Kidney (tissue), 22 donors: Measurements from ENCODE around the gene ULBP2. TPM values are rescaled to one million over a fixed set of nuclear protein-coding genes. Genes with fewer than 3 reads are reported as not detected.
A peak's percentile ranks its signal among the peaks of the same experiment; 100 is the strongest.

Source experiments
- DNase-seq, 5 donors: peaks; one replicate each; pipeline ENCODE4 v3.0.0-alpha.2; 2013 to 2020
- FAIRE-seq: peaks from 2 replicates; lab custom pipeline; 2012; peaks lifted over from hg19 to GRCh38; lab: Jason Lieb, UNC
- H3K27ac ChIP-seq, 2 donors: one replicate each; pipeline ENCODE4 v1.7.0; 2013; ENCODE audit warnings: low read depth in 2 of 2, low read length in 2 of 2, inconsistent platforms in 1 of 2
- H3K27me3 ChIP-seq: one replicate; pipeline ENCODE4 v1.7.1; 2013; ENCODE audit warnings: low read length, inconsistent platforms; ENCODE audit not compliant: control insufficient read depth, insufficient read depth
- H3K36me3 ChIP-seq, 3 donors: one replicate each; pipeline versions ENCODE4 v1.7.0 to v1.7.1; 2013; ENCODE audit warnings: low read length in 3 of 3, control low read depth in 1 of 3, inconsistent platforms in 1 of 3; ENCODE audit not compliant: insufficient read depth in 3 of 3, control insufficient read depth in 2 of 3
- H3K4me1 ChIP-seq, 3 donors: one replicate each; pipeline versions ENCODE4 v1.7.0 to v1.7.1; 2013; ENCODE audit warnings: low read length in 3 of 3, inconsistent platforms in 1 of 3, low read depth in 1 of 3; ENCODE audit not compliant: control insufficient read depth in 2 of 3, insufficient read depth in 2 of 3
- H3K4me3 ChIP-seq, 3 donors: one replicate each; pipeline versions ENCODE4 v1.7.0 to v1.8.1; 2013; ENCODE audit warnings: low read length in 3 of 3, control low read depth in 1 of 3, inconsistent platforms in 1 of 3
- H3K9ac ChIP-seq, 3 donors: one replicate each; pipeline versions ENCODE4 v1.7.0 to v1.7.1; 2013; ENCODE audit warnings: low read length in 3 of 3, control low read depth in 1 of 3, inconsistent platforms in 1 of 3
- H3K9me3 ChIP-seq, 3 donors: one replicate each; pipeline versions ENCODE4 v1.7.0 to v1.7.1; 2013; ENCODE audit warnings: low read length in 3 of 3, control low read depth in 1 of 3, inconsistent platforms in 1 of 3; ENCODE audit not compliant: control insufficient read depth in 2 of 3, insufficient read depth in 1 of 3
- intact Hi-C: fragments of 100-400 bp; cut with DNase I; formaldehyde crosslinking; loops from one replicate; pipeline ENCODE4 v1.11.1; 2022
- long read RNA-seq, 10 donors: library from polyadenylated mRNA in 1 of 10; unstranded in 1 of 10; transcript quantifications; one replicate each; pipeline ENCODE4 v2.0.0 and lab custom pipeline, GENCODE V29; 2021 to 2026
- polyA plus RNA-seq: library from polyadenylated mRNA; stranded (reverse); fragments of 350-450 nt; fragmentation: Illumina TruSeq; extraction: RNeasy Lipid Tissue Mini Kit (QIAGEN cat#74804); gene quantifications from one replicate; pipeline ENCODE4 v1.2.3, GENCODE V29; 2014; ENCODE audit warnings: low read depth, low replicate concordance; ENCODE audit not compliant: insufficient read depth
- total RNA-seq: library from RNA; stranded (reverse); fragmentation: NEBNext Ultra II Directional; extraction: Animal tissue kit (Norgen Biotek cat#: 25700); gene quantifications from one replicate; pipeline ENCODE4 v1.2.1, GENCODE V29; 2021
- TF ChIP-seq, protein P1 (sequence below): IDR thresholded peaks from 3 replicates; pipeline ENCODE4 v1.5.1; 2012; ENCODE audit warnings: mild to moderate bottlenecking, moderate library complexity, borderline replicate concordance; ENCODE audit not compliant: insufficient read depth; ENCODE audit errors: extremely low read depth
- donor health status: control.
- donor health status: control.
- donor health status: control.
- donor health status: control.
- donor health status: control.
- donor health status: DM: yes; HTN: yes; CAD: no.
- donor health status: Normal renal cell carcinoma (clear cell type).

ULBP2 gene, protein sequence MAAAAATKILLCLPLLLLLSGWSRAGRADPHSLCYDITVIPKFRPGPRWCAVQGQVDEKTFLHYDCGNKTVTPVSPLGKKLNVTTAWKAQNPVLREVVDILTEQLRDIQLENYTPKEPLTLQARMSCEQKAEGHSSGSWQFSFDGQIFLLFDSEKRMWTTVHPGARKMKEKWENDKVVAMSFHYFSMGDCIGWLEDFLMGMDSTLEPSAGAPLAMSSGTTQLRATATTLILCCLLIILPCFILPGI
- total RNA-seq (1.3 TPM), polyA plus RNA-seq (2.5 TPM)
- long read RNA-seq, donor 1, result 0 reads
- long read RNA-seq, donor 2, result 0 reads
- long read RNA-seq, donor 3, result 0 reads
- long read RNA-seq, donor 4, result 0 reads
- long read RNA-seq, donor 5, result 0 reads
- long read RNA-seq, donor 6, result 0 reads
- long read RNA-seq, donor 7, partial matches to known transcripts, result 1 of 3 reads
- long read RNA-seq, donor 7, other reads (novel, unspliced or antisense), result 0 of 3 reads
- long read RNA-seq, donor 8, result 0 reads
- long read RNA-seq, donor 9, partial matches to known transcripts, result 0 of 1 reads
- long read RNA-seq, donor 9, other reads (novel, unspliced or antisense), result 0 of 1 reads
- long read RNA-seq, donor 10, result 0 reads

DNA sequence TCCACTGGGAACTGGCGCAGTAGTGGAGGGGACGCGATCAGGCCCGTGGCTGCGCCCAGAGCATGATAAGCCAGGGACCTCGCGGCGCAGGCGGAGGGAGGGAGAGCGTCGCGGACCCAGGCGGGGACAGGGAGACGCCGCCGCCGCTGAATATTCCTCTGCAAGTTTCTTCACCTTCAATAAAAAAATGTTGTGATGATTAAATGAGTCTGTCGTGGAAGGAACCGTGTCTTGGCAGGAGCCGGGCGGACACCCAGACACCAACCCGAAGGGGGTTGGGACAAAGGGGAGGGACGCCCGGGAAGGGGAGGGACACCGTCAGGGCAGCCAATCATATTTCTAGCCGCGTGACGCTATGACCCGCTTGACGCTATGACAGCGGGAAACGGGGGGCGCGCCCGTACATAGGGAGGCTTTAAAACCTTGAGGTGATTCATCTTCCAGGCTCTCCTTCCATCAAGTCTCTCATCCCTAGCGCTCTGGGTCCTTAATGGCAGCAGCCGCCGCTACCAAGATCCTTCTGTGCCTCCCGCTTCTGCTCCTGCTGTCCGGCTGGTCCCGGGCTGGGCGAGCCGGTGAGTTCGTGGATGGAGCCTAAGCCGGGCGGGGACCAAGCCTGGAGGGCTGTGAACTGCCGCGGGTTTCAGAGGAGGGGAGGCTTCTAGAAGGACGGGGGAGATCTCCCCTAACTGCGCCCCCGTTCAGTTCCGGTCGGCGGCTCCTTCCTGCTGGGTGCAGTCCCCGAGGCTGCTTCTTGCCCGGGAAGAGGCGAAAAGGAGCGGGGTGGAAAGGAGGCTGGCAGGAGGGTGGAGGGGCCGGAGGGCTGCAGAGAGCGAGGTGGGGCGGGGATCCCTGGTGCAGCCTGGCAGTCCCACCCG lies at the start of gene ULBP2:
ULBP2 (plus strand) TSS at position 432 of the 878 bp plus-strand sequence; CDS start at position 491, 59 bp downstream.
- TF ChIP-seq, protein P1, sequence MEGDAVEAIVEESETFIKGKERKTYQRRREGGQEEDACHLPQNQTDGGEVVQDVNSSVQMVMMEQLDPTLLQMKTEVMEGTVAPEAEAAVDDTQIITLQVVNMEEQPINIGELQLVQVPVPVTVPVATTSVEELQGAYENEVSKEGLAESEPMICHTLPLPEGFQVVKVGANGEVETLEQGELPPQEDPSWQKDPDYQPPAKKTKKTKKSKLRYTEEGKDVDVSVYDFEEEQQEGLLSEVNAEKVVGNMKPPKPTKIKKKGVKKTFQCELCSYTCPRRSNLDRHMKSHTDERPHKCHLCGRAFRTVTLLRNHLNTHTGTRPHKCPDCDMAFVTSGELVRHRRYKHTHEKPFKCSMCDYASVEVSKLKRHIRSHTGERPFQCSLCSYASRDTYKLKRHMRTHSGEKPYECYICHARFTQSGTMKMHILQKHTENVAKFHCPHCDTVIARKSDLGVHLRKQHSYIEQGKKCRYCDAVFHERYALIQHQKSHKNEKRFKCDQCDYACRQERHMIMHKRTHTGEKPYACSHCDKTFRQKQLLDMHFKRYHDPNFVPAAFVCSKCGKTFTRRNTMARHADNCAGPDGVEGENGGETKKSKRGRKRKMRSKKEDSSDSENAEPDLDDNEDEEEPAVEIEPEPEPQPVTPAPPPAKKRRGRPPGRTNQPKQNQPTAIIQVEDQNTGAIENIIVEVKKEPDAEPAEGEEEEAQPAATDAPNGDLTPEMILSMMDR, result no peak
- DNase-seq, result peak; percentile 83 to 95 (median 86)
- H3K27me3 ChIP-seq, result peaks cover 39% of the 10 kb centered on the region
- FAIRE-seq, result no peak
- H3K36me3 ChIP-seq, result no peaks in the 10 kb centered on the region
- peaks cover 0 to 9% (median 3%) of the 10 kb centered on the region in 3 donors for H3K4me1 ChIP-seq
- H3K9ac ChIP-seq, result no peak within 1 kb of the TSS
- intact Hi-C loops, result no loop called here
- no peak within 1 kb of the TSS for H3K27ac ChIP-seq
- peak within 1 kb of the TSS; percentile 54 to 63 (median 54) for H3K4me3 ChIP-seq
- no peaks in the 10 kb centered on the region for H3K9me3 ChIP-seq

DNA sequence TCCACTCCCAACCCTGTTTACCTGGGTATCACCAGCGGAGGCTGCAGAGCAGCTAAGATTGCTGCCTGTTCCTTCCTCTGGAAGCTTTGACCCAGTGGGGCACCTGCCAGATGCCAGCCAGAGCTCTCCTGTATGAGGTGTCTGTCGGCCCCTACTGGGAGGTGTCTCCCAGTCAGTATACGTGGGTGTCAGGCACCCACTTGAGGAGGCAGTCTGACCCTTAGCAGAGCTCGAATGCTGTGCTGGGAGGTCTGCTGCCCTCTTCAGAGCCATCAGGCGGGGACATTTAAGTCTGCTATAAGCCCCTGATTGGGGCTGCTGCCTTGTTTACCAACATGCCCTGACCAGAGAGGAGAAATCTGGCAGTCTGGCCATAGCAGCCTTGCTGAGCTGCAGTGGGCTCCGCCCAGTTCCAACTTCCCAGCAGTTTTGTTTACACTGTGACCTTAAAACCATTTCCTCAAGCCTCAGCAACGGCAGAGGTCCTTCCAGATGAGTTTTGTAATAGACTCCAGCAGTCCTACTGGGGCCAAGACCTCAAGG lies 46.7 kb upstream of the ULBP2 start:
- no peaks in the 10 kb centered on the region for H3K9me3 ChIP-seq
- intact Hi-C loops, result no loop called here
- DNase-seq (peak in 2 of 5 donors; percentile 34 to 86), FAIRE-seq (no peak)
- TF ChIP-seq, protein P1, result no peak
- H3K4me3 ChIP-seq, result no peak overlapping the region
- H3K27ac ChIP-seq, result peak overlapping the region; percentile 36 to 75
- H3K9ac ChIP-seq, result no peak overlapping the region
- H3K4me1 ChIP-seq, result peaks cover 0 to 12% (median 0%) of the 10 kb centered on the region in 3 donors
- no peaks in the 10 kb centered on the region for H3K36me3 ChIP-seq
- no peaks in the 10 kb centered on the region for H3K27me3 ChIP-seq

DNA sequence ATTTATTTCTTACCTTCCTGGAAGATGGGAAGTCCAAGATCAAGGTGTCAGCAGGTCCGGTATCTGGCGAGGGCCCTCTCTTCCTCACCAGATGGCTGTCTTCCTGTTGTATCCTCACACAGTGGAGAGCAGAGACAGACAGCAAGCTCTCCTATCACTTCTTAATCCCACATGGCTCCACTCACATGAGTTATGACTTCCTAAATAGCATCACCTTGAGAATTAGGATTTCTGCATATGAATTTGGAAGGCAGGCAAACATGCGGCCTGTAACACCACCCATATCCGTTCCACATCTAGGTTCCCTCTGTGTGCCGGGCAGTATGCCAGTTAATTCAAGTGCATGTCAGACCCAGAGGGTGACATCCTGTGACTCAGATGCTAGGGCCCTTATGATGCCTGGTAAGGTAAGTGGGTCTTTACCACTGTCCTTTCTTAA lies 46.0 kb upstream of the ULBP2 start:
- TF ChIP-seq, protein P1, result no peak
- Histone ChIP-seq H3K27me3 (no peaks in the 10 kb centered on the region), H3K4me3 (no peak overlapping the region), H3K9ac (no peak overlapping the region), H3K4me1 (peaks cover 0 to 12% (median 0%) of the 10 kb centered on the region in 3 donors), H3K27ac (peak overlapping the region; percentile 26 to 75), H3K9me3 (no peaks in the 10 kb centered on the region), H3K36me3 (no peaks in the 10 kb centered on the region)
- no peak for FAIRE-seq
- intact Hi-C loops, result no loop called here
- DNase-seq, result peak in 2 of 5 donors; percentile 54 to 62
